Cardiac fibroblast (primary cell): ENCODE data around the gene UBE2Q2.
A peak's percentile ranks its signal among the peaks of the same experiment; 100 is the strongest.
"Not testable (repeated sequence)": the region's sequence is repeated elsewhere in the genome, so short reads cannot be mapped to it uniquely, and the experiment has no call there.

Experiments
- DNase-seq, 2 donors: peaks; one replicate each; pipeline versions ENCODE4 v3.0.0 to v3.0.0-alpha.2; 2010; ENCODE audit warnings: low read depth in 2 of 2
- H3K4me3 ChIP-seq, 2 donors: replicated peaks in 1 of 2; 1 replicate in 1 of 2; 2 replicates in 1 of 2; pipeline ENCODE4 v1.5.1; 2011; ENCODE audit warnings: low read depth in 2 of 2, low read length in 2 of 2, mild to moderate bottlenecking in 2 of 2, moderate library complexity in 1 of 2
- TF ChIP-seq, protein P1 (sequence below): IDR thresholded peaks from one replicate; pipeline ENCODE4 v1.5.1; 2011; ENCODE audit warnings: low read depth, mild to moderate bottlenecking, low read length, inconsistent platforms

Gene UBE2Q2

DNA sequence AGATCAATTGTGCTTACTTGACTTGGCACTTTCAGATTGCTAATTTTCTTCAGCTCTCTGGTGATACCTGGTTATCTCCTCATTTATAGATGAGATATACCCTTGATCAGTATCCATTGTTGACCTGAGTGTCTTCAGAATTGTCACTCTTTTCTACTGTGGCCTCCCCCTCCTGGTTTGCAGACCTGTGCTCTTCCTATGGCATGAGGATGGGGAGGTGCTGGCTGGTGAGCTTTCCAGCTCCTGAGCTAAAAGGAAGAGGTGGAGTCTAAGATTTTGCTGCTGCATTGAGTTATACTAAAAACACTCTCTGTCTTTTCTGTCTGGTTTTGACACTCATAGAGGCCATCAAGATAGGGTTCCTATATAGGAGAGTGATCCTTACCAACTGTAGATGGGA is 23.7 kb downstream of the UBE2Q2 start:
- H3K4me3 ChIP-seq, result no peak overlapping the region
- DNase-seq, result no peak
- TF ChIP-seq, protein P1, sequence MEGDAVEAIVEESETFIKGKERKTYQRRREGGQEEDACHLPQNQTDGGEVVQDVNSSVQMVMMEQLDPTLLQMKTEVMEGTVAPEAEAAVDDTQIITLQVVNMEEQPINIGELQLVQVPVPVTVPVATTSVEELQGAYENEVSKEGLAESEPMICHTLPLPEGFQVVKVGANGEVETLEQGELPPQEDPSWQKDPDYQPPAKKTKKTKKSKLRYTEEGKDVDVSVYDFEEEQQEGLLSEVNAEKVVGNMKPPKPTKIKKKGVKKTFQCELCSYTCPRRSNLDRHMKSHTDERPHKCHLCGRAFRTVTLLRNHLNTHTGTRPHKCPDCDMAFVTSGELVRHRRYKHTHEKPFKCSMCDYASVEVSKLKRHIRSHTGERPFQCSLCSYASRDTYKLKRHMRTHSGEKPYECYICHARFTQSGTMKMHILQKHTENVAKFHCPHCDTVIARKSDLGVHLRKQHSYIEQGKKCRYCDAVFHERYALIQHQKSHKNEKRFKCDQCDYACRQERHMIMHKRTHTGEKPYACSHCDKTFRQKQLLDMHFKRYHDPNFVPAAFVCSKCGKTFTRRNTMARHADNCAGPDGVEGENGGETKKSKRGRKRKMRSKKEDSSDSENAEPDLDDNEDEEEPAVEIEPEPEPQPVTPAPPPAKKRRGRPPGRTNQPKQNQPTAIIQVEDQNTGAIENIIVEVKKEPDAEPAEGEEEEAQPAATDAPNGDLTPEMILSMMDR, result no peak

DNA sequence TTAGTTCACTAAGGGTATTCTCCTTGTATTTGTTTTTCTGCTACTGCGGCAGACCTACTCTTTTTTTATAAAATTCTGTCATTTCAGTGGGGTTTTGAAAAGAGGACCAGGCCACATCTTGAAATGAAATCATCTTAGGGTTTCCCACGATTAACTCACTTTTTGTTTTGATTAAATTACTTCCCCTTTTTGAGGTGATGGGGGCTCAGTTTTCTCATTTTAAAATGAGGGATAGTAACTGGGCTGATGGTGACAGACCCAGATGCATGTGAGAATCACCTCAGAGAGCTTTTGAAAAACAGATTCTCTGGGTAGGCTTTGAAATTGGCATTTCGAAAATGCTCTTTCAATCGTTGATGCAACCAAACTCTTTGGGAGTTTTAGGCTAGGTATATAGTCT is 24.2 kb downstream of the UBE2Q2 start:
- H3K4me3 ChIP-seq, result no peak overlapping the region
- DNase-seq, result no peak
- TF ChIP-seq, protein P1, result no peak

- TF ChIP-seq, protein P1, result no peak
- DNase-seq, result no peak
- no peak overlapping the region for H3K4me3 ChIP-seq
Measured at GRCh38 chr15:75868019-75868418, 24.8 kb downstream of the UBE2Q2 start.

DNA sequence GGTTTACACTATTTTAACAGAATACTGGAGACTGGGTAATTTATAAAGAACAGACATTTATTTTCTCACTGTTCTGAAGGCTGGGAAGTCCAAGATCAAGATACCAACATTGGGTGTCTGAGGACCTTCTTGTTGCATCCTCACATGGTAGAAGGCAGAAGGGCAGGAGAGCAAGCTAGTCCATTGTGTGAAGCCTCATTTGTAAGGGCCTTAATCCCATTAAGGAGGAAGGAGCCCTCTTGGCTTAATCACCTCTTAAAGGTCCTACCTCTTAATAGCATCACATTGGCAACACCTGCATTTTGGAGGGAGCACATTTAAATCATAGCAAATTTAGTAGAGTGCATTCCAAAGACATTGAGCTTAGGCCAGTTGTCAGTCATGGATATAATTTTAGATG is 26.2 kb downstream of the UBE2Q2 start:
- no peak overlapping the region for H3K4me3 ChIP-seq

DNA sequence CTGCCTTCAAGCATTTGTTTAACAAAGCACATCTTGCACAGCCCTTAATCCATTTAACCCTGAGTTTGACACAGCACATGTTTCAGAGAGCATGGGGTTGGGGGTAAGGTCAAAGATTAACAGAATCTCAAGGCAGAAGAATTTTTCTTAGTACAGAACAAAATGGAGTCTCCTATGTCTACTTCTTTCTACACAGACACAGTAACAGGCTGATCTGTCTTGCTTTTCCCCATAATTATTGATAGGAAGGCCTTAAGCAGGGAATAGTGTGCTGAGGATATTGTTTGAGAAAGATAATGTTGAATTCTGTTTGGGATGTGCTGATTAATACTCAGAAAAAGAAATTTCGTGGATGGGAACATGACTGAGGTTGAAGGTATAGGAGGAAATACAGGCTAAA is 28.3 kb downstream of the UBE2Q2 start:
- not testable (repeated sequence) for H3K4me3 ChIP-seq, DNase-seq

More for the DNA sequence above, 26.2 kb downstream of the UBE2Q2 start:
- DNase-seq, result no peak
- TF ChIP-seq, protein P1, result no peak

DNA sequence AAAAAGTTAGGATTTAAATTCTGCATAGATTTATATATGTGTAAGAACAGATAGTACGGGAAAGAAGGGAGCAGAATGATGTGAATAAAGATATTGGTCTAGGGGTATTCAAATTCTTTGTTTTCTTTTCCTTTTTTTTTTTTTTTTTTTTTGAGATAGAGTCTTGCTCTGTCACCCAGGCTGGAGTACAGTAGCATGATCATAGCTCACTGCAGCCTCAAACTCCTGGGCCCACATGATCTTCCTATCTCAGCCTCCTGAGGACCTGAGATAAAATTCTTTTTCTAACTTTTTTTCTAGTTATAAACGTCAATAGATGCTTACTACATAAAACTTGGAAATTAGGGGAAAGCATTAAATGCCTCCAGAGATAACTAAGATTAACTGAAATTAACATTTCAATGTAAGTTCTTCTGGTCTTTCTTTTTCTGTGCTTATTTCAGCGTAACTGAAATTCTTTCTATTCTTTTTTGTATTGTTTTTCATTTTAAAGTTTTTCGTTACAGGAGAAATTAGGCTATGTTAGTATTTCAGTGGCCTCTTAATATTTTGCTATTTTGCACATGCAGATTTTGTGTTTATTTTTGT is 29.2 kb downstream of the UBE2Q2 start:
- no peak for DNase-seq
- no peak overlapping the region for H3K4me3 ChIP-seq
- TF ChIP-seq, protein P1, result no peak

GRCh38 chr15:75884041-75884440 is 40.8 kb downstream of the UBE2Q2 start:
- peak; percentile 37 to 66 for DNase-seq

More at GRCh38 chr15:75884041-75884440, 40.8 kb downstream of the UBE2Q2 start:
- TF ChIP-seq, protein P1, result no peak
- H3K4me3 ChIP-seq, result no peak overlapping the region
